Fibroblast of mammary gland (primary cell): ENCODE measurements around the gene DNTTIP2.

Source experiments
- DNase-seq: peaks from one replicate; pipeline ENCODE4 v3.0.0-alpha.2; 2010; ENCODE audit warnings: low read depth
- H3K4me3 ChIP-seq: 2 replicates; pipeline ENCODE4 v1.5.1; 2011; ENCODE audit warnings: low read depth, mild to moderate bottlenecking, low read length, moderate library complexity; ENCODE audit not compliant: control insufficient read depth
- CTCF ChIP-seq: conservative IDR thresholded peaks from 2 replicates; pipeline ENCODE4 v1.5.1; 2011; ENCODE audit warnings: low read depth, low read length, inconsistent platforms; ENCODE audit not compliant: control insufficient read depth, insufficient read depth

DNTTIP2 gene

GRCh38 chr1:93900723-93901504, 21.9 kb upstream of the DNTTIP2 start:
- DNase-seq, result no peak
- H3K4me3 ChIP-seq, result no peak overlapping the region
- TF ChIP-seq CTCF, result no peak

- H3K4me3 ChIP-seq, result no peak overlapping the region
- DNase-seq, result no peak
- no peak for TF ChIP-seq CTCF
Measured at GRCh38 chr1:93899543-93900207, 20.7 kb upstream of the DNTTIP2 start.

GRCh38 chr1:93888900-93889299, 9.9 kb upstream of the DNTTIP2 start:
- H3K4me3 ChIP-seq, result no peak overlapping the region
- no peak for DNase-seq
- TF ChIP-seq CTCF, result no peak

- no peak for DNase-seq
- H3K4me3 ChIP-seq, result no peak overlapping the region
- TF ChIP-seq CTCF, result no peak
Measured at GRCh38 chr1:93882269-93882668, 3.3 kb upstream of the DNTTIP2 start.

- DNase-seq, result no peak
- TF ChIP-seq CTCF, result no peak
- H3K4me3 ChIP-seq, result no peak overlapping the region
Measured at GRCh38 chr1:93880731-93881130, 1.7 kb upstream of the DNTTIP2 start.

GRCh38 chr1:93878501-93878888, 511 bp downstream of the DNTTIP2 start:
- DNase-seq, result peak; percentile 38
- no peak for TF ChIP-seq CTCF
- peak overlapping the region; percentile 99 for H3K4me3 ChIP-seq
